Activated T-helper 1 cell treated with Interleukin-2 at 50 U/mL for 16 hours (primary cell): ENCODE results near the gene NFKBIZ.
"Not testable (repeated sequence)": the region's sequence is repeated elsewhere in the genome, so short reads cannot be mapped to it uniquely, and the experiment has no call there.

Experiments used
- DNase-seq: peaks from one replicate; pipeline ENCODE4 v3.0.0-alpha.2; 2020; ENCODE audit warnings: low read depth

Gene NFKBIZ

DNA sequence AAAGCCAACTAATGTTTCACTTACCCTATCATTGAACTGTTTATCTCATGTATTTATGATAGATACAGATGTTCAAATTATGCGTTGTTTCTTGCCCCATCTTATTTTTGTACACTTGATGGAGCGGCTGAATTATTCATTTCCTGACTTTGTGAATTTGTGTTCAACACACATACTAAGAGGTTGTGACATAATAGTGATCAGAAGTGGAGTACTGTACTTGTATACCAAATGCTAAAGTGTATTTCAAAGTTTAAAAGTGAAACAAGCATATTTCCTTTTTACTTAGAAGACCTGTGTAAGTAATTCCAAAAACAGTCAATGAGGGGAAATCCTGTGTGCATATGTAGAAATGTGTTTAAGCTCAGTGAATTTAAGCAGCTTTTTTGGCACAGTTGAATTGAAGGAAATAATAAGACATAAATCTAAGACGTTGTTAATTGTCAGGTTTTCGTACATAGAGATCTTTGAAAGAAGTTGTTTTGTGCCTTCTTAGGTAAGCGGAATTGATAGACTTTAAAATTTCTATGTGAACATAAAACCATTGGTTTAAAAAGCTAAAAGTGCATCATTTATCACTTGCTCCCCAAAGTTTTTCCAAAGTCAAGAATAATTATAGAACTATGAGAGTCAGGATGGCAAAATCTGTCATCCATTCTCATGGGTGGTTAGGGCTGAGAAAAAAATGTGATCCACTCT is 1.9 kb downstream of the NFKBIZ start:
- no peak for DNase-seq

DNA sequence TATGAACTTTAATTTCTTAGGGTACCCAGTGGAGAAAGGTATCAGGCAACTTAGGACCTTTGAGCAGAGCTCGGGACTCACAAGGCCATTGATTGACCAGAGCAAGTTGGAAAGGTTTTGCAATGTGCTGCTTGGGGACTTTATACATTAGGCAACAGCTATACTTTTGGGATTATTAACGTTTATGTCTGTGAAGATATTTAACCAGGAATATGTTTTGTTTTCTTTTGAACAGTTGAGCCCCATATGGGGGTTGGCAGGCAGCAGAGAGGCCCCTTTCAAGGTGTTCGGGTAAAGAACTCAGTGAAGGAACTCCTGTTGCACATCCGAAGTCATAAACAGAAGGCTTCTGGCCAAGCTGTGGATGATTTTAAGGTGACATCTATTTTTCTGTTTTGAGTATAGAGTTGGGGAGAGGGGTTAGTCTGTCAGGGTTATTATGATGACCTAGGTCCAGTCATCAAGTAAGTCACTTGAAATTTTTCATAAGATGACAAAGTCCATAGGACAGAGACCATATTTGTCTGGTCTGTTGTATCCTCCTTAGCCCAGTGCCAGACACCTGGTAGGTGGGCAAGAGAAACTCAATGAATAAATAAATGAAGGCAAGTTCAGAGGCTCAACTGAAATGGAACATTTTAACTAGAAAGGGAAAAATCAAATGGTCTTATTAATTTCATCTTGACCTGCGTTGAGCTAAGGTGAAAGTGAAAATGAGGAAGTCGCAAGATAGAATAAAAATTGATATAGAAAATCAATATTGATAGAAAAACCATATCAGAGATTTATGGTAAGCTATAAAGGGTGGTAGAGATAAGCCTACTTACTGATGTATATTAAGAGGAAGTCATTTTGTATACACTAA is 2.8 kb downstream of the NFKBIZ start:
- no peak for DNase-seq

DNA sequence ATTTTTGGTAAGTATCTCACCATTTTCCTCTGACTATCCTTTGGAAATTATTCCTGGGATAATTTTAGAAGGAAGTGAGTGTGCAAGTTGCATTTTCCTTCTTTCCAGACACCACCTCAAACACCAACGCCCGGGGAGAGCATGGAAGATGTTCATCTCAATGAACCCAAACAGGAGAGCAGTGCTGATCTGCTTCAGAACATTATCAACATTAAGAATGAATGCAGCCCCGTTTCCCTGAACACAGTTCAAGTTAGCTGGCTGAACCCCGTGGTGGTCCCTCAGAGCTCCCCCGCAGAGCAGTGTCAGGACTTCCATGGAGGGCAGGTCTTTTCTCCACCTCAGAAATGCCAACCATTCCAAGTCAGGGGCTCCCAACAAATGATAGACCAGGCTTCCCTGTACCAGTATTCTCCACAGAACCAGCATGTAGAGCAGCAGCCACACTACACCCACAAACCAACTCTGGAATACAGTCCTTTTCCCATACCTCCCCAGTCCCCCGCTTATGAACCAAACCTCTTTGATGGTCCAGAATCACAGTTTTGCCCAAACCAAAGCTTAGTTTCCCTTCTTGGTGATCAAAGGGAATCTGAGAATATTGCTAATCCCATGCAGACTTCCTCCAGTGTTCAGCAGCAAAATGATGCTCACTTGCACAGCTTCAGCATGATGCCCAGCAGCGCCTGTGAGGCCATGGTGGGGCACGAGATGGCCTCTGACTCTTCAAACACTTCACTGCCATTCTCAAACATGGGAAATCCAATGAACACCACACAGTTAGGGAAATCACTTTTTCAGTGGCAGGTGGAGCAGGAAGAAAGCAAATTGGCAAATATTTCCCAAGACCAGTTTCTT is 3.9 kb downstream of the NFKBIZ start:
- DNase-seq = no peak

DNA sequence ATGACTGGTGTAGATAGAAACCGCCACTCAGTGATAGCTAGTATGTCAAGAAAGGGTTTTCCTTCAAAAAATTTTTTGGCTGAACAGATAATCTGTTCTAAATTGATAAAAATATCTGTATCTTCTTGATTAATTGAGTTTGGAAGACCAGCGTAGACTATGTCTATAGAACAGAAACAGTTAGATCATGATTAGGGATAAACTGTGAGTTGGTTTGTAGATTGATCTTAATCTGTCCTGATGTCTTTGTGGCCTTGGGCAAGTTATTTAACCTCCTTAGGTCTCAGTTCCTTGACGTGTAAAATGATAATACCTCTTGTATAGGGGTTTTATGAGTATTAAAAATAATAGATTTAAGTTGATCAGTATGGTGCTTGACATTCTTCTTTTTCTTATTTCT is 4.7 kb downstream of the NFKBIZ start:
- DNase-seq = no peak

DNA sequence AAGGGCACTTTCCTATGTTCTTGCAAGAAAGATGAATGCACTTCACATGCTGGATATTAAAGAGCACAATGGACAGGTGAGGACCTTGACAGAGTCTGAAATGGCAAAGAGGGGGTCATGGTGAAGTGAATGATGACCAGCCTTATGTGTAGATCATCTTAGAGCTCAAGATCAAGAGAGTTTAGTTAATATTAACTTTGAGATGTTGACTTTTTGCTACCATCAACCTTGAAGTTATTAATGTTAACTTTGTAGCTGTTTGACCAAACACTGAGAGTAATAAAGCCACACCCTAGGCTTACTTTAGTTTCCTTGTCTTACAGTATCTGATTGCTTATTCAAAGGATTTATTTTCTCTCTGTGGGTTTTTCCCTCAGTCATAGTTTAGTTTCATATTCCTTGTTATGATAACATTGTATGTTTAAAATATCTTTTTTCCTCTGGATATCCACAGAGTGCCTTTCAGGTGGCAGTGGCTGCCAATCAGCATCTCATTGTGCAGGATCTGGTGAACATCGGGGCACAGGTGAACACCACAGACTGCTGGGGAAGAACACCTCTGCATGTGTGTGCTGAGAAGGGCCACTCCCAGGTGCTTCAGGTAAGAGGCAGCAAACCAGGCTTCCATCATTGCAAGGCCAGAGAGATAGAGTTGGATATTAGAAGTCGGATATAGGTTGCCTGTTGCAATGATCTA is 5.4 kb downstream of the NFKBIZ start:
- no peak for DNase-seq

DNA sequence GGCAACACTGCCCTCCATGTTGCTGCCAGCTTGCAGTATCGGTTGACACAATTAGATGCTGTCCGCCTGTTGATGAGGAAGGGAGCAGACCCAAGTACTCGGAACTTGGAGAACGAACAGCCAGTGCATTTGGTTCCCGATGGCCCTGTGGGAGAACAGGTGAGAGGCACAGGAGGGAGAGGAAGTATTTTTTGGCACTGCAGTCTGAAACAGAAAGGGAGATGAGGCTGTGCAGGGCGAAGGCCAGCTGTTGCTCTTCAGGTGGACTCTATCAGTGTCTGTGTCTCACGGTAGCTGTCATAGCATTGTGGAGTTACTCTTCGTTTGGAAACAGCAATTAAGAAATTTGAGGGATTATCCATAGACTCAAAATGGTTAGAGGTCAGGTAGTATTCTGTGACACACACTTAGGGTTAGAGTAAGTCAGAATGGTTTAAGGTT is 8.0 kb downstream of the NFKBIZ start:
- DNase-seq = no peak

DNA sequence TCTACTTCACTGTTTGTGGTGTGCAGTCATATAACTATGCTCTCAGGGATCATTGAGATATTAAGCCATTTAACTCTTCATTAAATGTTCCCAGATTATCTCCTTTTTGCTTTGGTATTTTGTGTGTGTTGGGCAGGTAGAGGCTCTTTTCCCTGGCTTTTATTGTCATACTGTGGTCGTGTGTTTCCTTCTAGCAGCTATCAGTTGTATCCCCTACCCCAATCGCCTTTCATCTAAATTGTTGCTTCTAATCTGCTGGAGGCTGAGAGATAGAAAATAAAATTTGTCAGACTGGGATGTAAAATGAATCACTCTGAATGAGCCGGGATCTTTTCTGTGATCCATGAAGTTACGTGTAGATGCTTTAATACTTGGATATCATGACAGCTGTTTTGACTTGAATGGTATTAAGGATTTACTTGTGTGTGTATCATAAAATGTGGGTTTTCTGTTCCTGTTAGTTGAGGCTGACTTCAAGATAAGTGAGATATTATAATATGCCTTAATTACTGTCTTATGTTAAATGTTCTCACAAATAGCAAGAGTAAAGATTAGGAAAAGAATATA is 9.2 kb downstream of the NFKBIZ start:
- DNase-seq = no peak

DNA sequence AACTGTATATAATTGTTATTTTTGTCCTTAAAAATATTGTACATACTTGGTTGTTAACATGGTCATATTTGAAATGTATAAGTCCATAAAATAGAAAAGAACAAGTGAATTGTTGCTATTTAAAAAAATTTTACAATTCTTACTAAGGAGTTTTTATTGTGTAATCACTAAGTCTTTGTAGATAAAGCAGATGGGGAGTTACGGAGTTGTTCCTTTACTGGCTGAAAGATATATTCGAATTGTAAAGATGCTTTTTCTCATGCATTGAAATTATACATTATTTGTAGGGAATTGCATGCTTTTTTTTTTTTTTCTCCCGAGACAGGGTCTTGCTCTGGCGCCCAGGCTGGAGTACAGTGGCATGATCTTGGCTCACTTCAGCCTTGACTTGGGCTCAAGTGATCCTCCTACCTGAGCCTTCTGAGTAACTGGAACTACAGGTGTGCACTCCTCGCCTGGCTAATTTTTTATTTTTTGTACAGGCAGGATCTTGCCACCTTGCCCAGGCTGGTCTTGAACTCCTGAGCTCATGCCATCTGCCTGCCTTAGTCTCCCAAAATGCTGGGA is 10.7 kb downstream of the NFKBIZ start:
- no peak for DNase-seq

DNA sequence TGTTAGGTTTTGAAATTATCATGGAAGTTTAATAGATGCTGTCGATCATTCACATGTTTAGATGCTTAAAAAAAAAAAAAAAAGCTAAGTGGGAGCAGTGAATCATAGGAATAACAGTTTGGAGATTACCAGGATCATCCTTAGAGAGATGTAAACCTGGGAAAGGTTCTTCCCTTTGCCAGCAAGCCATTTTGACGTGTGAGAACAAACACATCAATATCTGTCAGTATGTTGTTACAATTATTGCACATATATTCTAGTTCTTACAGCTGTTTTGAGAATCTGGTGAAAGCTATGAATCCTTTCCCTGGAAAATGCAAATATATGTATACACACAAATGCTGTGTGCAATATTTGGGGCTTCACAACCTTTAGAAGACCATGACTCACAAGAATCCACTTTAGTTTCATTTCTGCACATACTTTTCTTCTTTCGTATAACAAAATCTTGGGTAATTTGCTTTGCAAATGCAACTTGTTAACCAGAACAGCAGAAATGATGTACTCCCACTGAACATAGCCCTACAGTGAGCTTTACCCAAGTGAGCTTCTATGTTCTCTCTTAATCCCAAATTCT is 12.0 kb downstream of the NFKBIZ start:
- no peak for DNase-seq

DNA sequence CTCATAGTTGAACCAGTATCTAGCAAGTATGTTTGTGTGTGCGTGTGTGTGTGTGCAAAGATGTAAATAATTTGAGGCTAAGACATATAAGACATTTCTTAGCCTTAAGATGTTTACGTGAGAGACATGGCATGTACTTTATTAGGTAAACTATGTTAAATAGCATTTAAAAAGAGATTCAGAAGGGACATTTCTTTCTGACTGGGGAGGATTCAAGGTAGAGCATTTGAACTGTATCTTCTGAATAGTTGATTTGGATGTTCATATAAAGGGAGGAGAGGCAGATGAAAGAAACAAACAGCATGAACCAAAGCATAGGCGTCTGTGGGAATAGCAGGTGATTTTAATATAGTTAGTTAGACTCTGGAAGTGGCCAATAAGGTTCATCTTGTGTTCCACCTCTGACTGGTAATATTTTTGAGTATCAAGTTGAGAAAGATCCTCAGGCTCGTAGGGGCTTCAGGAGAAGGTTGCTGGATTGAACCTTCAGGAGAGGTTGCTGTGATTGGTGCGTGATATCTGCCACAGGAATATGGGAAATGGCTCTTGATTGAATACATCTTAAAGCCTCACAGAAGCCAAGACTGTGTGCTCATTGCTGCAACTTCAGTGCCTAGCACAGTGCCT is 12.6 kb downstream of the NFKBIZ start:
- DNase-seq = no peak

DNA sequence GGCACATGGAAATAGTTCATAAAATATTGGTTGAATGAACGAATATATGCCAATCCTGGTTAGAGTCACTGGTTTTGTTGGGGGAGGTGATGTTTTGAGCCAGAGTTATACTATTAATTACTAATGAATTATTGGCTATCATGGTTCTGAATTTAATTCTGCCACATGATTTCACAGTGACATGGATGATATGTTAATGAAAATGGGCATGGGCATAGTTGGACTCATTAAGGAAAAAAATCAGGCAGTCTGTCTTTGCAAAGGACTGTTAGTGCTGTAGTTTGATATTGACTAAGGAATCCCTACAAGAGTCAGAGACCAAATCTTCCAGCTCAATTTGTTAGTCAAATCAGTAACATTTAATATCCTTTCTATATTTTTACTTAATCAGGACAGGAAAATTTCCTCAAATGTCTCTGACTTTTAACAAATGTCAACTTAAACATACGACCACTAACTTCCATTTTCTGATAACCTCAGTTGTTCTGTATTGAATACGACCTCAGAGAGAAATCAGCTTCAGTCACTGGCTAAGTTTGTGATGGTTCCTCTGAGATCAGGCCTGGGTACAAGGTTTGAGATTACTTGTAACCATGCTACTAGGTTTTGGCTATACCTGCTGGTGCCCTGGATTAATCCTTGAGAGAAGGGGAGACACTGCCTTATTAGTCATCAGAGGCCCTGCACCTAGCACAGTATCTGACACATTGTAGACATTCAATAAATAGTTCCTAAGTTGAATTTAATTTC is 13.3 kb downstream of the NFKBIZ start:
- DNase-seq = no peak

DNA sequence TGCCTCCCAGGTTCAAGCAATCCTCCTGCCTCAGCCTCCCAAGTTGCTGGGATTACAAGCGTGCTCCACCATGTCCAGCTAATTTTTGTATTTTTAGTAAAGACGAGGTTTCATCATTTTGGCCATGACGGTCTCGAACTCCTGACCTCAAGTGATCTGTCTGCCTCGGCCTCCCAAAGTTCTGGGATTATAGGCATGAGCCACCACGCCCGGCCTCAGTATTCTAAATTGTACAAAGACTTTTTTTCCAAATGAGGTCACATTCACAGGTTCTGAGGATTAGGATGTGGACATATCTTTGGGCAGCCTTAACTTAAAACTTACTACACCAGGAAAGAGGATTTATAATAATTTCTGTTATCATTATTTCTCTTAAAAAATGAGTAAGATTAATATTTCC is 15.6 kb downstream of the NFKBIZ start:
- not testable (repeated sequence) for DNase-seq

DNA sequence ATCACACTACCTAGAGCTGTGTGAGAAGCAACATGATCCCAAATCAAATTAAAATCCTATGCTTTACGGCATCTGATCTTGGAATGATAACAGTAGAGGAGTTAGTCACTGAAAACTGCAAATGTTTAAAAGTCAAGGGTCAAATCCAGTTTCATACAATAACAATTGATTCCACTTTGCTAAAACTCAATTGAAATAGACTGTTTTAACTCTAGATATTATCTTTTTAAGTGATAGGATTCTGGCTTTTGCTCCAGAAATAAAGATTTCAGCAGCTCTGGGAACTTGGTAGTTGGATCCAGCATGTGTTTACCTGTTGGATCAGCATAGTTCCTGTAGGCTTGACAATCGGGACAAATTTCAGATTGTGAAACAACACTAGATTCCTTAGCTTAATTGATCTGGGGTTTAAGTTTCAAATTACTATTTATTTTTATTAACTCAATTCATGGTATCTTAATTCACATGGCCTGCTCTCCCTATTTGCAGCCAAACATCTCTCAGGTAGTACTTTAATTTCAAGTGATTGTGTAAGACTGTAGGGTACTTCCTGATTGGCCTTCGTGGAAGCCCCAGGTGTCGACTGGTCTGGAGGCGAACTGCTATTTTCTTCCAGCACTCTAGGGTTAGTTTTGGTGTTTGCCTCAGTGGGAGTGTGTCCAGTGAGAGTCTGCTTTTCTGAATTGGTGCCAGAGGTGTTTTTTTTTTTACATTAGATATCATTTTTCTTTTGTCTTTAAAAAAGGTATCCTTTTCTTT is 16.6 kb downstream of the NFKBIZ start:
- no peak for DNase-seq

DNA sequence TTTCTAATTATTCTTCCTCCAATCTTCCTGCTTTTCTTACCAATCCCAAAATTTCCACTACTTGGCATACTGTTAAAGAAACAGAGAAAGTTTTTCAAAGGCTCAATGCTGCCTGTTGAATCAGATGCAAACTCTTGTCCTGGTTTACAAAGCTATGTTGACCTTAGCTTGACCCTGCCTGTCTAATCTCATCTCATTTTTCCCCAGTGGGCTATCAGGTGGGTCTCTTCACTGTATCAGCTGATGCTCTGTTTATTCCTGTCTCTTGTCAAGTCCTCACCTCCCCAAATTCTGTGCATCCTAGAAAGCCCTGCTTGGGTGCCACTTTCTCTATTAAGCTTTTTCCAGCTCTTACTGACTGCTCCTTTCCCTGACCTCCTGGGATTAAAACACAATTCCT is 18.2 kb downstream of the NFKBIZ start:
- DNase-seq = no peak

DNA sequence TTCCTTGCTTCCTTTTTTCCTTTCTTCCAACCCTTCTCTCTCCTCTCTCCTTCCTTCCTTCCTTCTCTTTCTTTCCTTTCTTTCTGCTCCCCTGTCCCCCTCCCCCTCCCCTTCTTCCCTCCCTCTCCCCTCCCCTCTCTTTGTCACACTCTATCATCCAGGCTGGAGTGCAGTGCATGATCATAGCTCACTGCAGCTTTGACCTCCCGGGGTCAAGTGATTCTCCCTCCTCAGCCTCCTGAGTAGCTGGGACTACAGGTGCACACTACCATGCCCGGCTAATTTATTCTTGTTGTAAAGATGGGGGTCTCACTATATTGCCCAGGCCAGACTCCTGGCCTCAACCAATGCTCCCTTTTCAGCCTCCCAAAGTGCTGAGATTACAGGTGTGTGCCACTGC is 18.7 kb downstream of the NFKBIZ start:
- DNase-seq = no peak

DNA sequence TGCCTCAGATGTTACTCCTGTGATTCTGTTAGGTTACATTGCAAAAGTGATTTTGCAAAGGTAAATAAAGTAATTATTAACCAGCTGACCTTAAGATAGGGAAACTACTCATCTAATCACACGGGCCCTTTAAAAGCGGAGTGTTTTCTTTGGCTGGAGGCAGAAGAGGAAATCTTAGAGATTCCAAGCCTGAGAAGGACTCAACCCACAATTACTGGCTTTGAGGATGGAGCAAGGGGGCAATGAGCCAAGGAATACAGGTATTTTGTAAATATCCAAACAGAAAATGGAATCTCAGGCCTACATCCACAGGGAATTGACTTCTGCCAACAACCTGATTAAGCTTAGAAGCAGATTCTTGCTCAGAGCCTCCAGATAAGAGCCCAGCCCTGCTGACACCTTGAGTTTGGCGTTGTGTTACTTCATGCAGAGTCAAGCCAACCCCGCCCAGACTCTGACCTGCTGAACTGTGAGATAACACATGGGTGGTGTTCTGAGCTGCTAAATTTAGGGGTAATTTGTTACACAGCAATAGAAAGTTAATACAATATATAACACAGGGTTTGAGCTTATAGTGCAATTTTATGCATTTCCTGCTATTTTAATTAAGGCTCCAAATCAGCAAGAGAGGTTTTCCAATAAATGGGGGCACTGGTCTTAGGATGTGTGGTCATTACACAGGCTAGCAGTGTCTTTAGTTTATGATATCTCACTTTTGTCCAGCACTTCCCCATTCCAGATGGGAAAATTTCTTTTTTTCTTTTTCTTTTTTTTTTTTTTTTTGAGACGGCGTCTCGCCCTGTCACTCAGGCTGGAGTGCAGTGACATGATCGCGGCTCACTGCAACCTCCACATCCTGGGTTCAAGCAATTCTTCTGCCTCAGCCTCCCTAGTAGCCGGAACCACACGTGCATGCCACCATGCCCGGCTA is 19.5 kb downstream of the NFKBIZ start:
- DNase-seq = no peak

DNA sequence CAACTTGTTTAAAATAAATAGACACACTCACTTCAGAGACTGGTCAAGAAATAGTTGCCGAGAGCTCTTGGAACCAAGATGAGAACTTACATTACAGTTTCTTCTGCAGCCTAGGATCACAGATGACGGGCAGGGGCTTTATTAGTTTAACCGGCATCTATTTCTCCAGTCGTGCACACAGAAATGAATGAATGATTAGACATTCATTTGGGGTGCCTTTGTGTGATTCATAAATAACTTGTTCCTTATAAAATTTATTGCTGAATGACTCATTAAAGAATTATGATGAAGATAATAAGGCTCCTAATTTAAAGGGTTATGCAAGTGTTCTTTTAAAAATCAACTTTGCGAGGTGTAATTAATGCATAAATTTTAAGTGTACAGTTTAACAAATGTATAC is 20.8 kb downstream of the NFKBIZ start:
- DNase-seq = no peak

DNA sequence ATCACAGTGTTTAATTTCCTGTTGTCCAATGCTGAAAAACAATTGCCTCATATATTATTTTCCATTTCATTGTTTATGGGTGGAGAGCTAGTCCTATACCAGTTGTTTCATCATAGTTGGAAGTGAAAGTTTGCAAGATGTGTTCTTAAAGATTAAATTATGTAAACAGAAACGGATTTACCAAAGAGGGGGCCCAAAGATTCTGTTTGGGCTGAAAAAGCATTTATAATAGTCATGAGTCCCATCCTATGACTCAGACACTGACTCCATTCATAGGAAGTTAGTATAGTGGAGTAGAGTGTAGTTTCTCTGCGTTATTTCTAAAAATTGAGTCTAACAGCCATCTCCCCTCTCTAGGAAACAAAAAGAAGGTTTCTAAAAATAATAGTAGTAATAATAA is 24.3 kb downstream of the NFKBIZ start:
- no peak for DNase-seq
